Activated CD8-positive, alpha-beta memory T cell treated with anti-CD3 and anti-CD28 coated beads, Interleukin-2, amount 50 U/mL, for 4 hours (primary cell): ENCODE results near the gene TWIST2.

ENCODE experiments used
- DNase-seq: peaks from one replicate; pipeline ENCODE4 v3.0.0-alpha.2; 2020

Gene TWIST2

GRCh38 chr2:238847841-238848690 is at the start of gene TWIST2:
TWIST2 (plus strand) TSS chr2:238848085; CDS start chr2:238848216, 131 bp downstream.
- no peak for DNase-seq

GRCh38 chr2:238801791-238802190 is 46.1 kb upstream of the TWIST2 start:
- DNase-seq: no peak

GRCh38 chr2:238802957-238803356 is 44.9 kb upstream of the TWIST2 start:
- DNase-seq: no peak

GRCh38 chr2:238803996-238804870 is 43.7 kb upstream of the TWIST2 start:
- DNase-seq: no peak

GRCh38 chr2:238808761-238809160 is 39.1 kb upstream of the TWIST2 start:
- DNase-seq: no peak

GRCh38 chr2:238810321-238810720 is 37.6 kb upstream of the TWIST2 start:
- no peak for DNase-seq

- no peak for DNase-seq
These were observed 36.6 kb upstream of the TWIST2 start for GRCh38 chr2:238811293-238811692.

- no peak for DNase-seq
These were observed 36.1 kb upstream of the TWIST2 start for GRCh38 chr2:238811759-238812158.

GRCh38 chr2:238813109-238813508 is 34.8 kb upstream of the TWIST2 start:
- no peak for DNase-seq

GRCh38 chr2:238814815-238815214 is 33.1 kb upstream of the TWIST2 start:
- no peak for DNase-seq

- DNase-seq: no peak
These were observed 31.6 kb upstream of the TWIST2 start for GRCh38 chr2:238816291-238816690.

GRCh38 chr2:238817382-238817781 is 30.5 kb upstream of the TWIST2 start:
- no peak for DNase-seq

- no peak for DNase-seq
These were observed 30.0 kb upstream of the TWIST2 start for GRCh38 chr2:238817891-238818290.

GRCh38 chr2:238818561-238818960 is 29.3 kb upstream of the TWIST2 start:
- no peak for DNase-seq

GRCh38 chr2:238820197-238820596 is 27.7 kb upstream of the TWIST2 start:
- DNase-seq: no peak

GRCh38 chr2:238820916-238821315 is 27.0 kb upstream of the TWIST2 start:
- no peak for DNase-seq

GRCh38 chr2:238821391-238821790 is 26.5 kb upstream of the TWIST2 start:
- no peak for DNase-seq

- no peak for DNase-seq
These were observed 25.8 kb upstream of the TWIST2 start for GRCh38 chr2:238821944-238822670.

- no peak for DNase-seq
These were observed 24.9 kb upstream of the TWIST2 start for GRCh38 chr2:238822955-238823354.

GRCh38 chr2:238831177-238831576 is 16.7 kb upstream of the TWIST2 start:
- DNase-seq: no peak

GRCh38 chr2:238834982-238835381 is 12.9 kb upstream of the TWIST2 start:
- DNase-seq: no peak

GRCh38 chr2:238835726-238836301 is 12.1 kb upstream of the TWIST2 start:
- no peak for DNase-seq
